Activated CD8-positive, alpha-beta memory T cell treated with anti-CD3 and anti-CD28 coated beads for 48 hours (primary cell): ENCODE data around the gene SYNPO.

Experiments
- DNase-seq, 3 experiments: peaks; one replicate each; pipeline ENCODE4 v3.0.0-alpha.2; 2020; ENCODE audit warnings: low read depth in 2 of 3, low spot score in 2 of 3

The SYNPO gene

GRCh38 chr5:150640311-150641005 is at the start of gene SYNPO:
TSS of gene SYNPO (plus strand) at chr5:150640660. CDS start at chr5:150648276, 7,616 bp downstream.
- DNase-seq, result no peak

GRCh38 chr5:150590979-150591695 is 49.3 kb upstream of the SYNPO start:
- DNase-seq, result no peak

- no peak for DNase-seq
Measured at GRCh38 chr5:150593593-150593992, 46.9 kb upstream of the SYNPO start.

GRCh38 chr5:150593996-150594395 is 46.5 kb upstream of the SYNPO start:
- DNase-seq, result no peak

GRCh38 chr5:150595466-150596031 is 44.9 kb upstream of the SYNPO start:
- no peak for DNase-seq

- no peak for DNase-seq
Measured at GRCh38 chr5:150596313-150596712, 44.1 kb upstream of the SYNPO start.

- no peak for DNase-seq
Measured at GRCh38 chr5:150596826-150597225, 43.6 kb upstream of the SYNPO start.

- DNase-seq, result no peak
Measured at GRCh38 chr5:150598006-150598405, 42.5 kb upstream of the SYNPO start.

GRCh38 chr5:150598821-150599273 is 41.6 kb upstream of the SYNPO start:
- DNase-seq, result no peak

- DNase-seq, result no peak
Measured at GRCh38 chr5:150599281-150599680, 41.2 kb upstream of the SYNPO start.

GRCh38 chr5:150599917-150600511 is 40.4 kb upstream of the SYNPO start:
- DNase-seq, result no peak

GRCh38 chr5:150600616-150601490 is 39.6 kb upstream of the SYNPO start:
- no peak for DNase-seq

GRCh38 chr5:150601491-150602345 is 38.7 kb upstream of the SYNPO start:
- no peak for DNase-seq

- no peak for DNase-seq
Measured at GRCh38 chr5:150603052-150603451, 37.4 kb upstream of the SYNPO start.

GRCh38 chr5:150603491-150603890 is 37.0 kb upstream of the SYNPO start:
- DNase-seq, result no peak

- DNase-seq, result no peak
Measured at GRCh38 chr5:150604010-150604409, 36.5 kb upstream of the SYNPO start.

- DNase-seq, result no peak
Measured at GRCh38 chr5:150604894-150605440, 35.5 kb upstream of the SYNPO start.

GRCh38 chr5:150605546-150605945 is 34.9 kb upstream of the SYNPO start:
- no peak for DNase-seq

- no peak for DNase-seq
Measured at GRCh38 chr5:150606476-150606875, 34.0 kb upstream of the SYNPO start.

- DNase-seq, result no peak
Measured at GRCh38 chr5:150607105-150607504, 33.4 kb upstream of the SYNPO start.
